ENCODE data around the gene FBLN1. TPM values are rescaled to one million over a fixed set of nuclear protein-coding genes. Genes with fewer than 3 reads are reported as not detected.

FBLN1 gene, protein sequence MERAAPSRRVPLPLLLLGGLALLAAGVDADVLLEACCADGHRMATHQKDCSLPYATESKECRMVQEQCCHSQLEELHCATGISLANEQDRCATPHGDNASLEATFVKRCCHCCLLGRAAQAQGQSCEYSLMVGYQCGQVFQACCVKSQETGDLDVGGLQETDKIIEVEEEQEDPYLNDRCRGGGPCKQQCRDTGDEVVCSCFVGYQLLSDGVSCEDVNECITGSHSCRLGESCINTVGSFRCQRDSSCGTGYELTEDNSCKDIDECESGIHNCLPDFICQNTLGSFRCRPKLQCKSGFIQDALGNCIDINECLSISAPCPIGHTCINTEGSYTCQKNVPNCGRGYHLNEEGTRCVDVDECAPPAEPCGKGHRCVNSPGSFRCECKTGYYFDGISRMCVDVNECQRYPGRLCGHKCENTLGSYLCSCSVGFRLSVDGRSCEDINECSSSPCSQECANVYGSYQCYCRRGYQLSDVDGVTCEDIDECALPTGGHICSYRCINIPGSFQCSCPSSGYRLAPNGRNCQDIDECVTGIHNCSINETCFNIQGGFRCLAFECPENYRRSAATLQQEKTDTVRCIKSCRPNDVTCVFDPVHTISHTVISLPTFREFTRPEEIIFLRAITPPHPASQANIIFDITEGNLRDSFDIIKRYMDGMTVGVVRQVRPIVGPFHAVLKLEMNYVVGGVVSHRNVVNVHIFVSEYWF
- total RNA-seq, result 100 to 1,000 TPM; 131 to 349 (median 293) TPM

DNA sequence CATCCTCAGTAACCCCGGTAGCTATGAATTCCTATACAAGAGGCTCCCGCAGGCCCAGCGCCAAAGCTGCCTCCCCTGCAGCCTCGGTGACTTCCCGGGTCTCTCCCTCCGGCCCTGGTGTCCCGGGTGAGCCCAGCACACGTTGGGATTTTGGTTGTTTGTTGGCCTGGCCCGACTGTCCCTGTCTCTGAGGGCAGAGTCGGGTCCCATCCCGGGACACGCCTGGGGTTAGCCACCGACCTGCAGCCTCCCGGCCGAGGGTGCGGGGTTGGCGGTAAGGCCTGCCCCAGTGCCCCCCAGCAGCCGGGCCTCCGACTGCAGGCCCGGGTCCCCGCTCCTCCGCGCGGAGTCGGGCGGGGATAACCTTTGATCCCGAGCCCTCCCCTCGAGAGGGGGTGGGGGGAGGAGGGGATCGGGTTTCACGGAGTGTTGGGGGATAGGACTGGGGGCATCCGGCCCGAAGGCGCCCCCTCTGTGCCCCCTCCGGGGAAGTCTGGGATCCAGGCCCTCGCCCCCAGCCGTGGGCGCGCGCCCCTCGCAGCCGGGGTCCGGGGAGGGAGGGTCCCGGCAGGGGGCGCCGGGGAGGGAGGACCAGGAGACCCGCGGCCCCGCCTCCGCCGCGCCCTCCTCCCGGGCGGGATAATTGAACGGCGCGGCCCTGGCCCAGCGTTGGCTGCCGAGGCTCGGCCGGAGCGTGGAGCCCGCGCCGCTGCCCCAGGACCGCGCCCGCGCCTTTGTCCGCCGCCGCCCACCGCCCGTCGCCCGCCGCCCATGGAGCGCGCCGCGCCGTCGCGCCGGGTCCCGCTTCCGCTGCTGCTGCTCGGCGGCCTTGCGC is at the start of gene FBLN1:
Gene FBLN1, plus strand, starts transcription at position 669 of the 835 bp plus-strand sequence. Its CDS starts 103 bp downstream, at position 772.
- ATAC-seq (ENCODE audit: low FRiP score) (peak; percentile 42), DNase-seq (ENCODE audit: low spot score) (no peak)
- TF ChIP-seq, protein P1, sequence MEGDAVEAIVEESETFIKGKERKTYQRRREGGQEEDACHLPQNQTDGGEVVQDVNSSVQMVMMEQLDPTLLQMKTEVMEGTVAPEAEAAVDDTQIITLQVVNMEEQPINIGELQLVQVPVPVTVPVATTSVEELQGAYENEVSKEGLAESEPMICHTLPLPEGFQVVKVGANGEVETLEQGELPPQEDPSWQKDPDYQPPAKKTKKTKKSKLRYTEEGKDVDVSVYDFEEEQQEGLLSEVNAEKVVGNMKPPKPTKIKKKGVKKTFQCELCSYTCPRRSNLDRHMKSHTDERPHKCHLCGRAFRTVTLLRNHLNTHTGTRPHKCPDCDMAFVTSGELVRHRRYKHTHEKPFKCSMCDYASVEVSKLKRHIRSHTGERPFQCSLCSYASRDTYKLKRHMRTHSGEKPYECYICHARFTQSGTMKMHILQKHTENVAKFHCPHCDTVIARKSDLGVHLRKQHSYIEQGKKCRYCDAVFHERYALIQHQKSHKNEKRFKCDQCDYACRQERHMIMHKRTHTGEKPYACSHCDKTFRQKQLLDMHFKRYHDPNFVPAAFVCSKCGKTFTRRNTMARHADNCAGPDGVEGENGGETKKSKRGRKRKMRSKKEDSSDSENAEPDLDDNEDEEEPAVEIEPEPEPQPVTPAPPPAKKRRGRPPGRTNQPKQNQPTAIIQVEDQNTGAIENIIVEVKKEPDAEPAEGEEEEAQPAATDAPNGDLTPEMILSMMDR (IDR thresholded peaks at IDR 0.05), result no peak

DNA sequence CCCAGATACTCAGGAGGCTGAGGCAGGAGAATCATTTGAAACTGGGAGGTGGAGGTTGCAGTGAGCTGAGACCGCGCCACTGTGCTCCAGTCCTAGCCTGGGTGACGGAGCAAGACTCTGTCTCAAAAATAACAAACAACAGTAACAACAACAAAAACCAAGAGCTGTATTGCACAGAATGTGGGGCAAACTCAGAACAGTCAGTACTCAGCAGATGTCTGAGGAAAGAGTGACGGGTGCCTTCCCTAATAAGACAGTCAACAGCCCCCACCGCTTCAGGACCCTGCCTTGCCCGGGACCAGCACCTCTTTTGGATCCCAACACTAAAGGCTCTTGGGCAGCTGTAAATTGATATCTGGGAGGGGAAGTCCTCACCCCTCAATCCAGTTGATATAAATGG is 48.9 kb upstream of the FBLN1 start:
- ATAC-seq (ENCODE audit: low FRiP score) (no peak), DNase-seq (ENCODE audit: low spot score) (no peak)
- TF ChIP-seq, protein P1 (IDR thresholded peaks at IDR 0.05), result no peak

DNA sequence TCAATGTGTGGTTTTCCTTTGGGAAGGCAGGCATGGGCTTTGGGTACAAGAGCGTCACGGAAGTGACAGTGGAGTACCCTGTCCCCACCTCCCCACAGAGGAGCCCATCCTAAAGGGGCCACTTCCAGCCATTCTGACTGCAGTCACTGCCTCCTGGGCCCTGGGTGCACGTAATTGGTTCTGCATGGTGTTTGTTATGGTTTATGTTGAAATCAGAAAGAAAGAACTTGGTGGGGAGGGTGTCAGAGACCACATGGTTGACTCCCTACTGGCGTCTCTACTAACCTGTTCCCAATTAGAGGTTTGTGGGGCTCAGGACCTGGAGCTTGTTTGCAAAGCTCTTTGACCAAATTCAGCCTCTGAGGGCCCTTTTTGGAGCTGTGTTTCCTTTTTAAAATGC is 48.4 kb upstream of the FBLN1 start:
- DNase-seq (ENCODE audit: low spot score) (no peak), ATAC-seq (ENCODE audit: low FRiP score) (no peak)
- TF ChIP-seq, protein P1 (IDR thresholded peaks at IDR 0.05), result no peak

DNA sequence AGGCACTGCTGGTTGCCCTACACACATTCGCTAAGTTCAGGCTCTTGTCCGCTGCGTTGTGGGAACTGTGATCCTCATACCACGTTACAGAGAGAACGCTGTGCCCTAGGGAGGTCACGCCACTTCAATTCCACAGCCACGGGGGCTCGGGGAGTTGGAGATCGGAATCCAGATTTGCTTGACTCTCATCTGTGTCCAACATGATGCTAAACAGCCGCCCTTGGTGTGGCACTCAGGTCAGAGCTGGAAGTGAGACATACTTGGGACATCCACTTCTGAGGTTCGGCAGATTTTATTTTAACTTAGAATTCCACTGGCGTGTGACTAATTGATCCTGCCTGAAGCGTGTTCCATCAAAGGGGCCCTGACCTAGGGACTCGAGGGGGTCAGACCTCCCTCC is 47.5 kb upstream of the FBLN1 start:
- TF ChIP-seq, protein P1 (IDR thresholded peaks at IDR 0.05), result no peak
- DNase-seq (ENCODE audit: low spot score) (no peak), ATAC-seq (ENCODE audit: low FRiP score) (no peak)

DNA sequence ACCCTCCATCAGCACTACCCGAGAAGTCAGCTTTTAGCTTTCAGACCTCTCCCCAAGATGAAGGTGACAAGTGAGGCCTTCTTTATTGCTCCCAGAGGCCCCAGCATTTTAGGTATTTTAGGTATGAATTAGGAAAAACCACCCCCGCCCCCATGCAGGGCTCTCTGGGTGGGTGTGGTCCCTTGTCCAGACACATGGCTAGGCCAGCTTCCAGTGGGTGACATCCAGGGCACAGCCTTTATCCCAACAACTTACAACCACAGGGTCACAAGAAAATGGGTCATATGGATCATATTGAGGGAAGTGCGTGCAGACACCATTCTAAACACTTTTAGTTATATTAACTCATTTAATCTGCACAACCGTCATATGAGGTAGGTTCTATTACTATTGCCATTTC is 47.1 kb upstream of the FBLN1 start:
- TF ChIP-seq, protein P1 (IDR thresholded peaks at IDR 0.05), result no peak
- ATAC-seq (ENCODE audit: low FRiP score) (no peak), DNase-seq (ENCODE audit: low spot score) (no peak)

DNA sequence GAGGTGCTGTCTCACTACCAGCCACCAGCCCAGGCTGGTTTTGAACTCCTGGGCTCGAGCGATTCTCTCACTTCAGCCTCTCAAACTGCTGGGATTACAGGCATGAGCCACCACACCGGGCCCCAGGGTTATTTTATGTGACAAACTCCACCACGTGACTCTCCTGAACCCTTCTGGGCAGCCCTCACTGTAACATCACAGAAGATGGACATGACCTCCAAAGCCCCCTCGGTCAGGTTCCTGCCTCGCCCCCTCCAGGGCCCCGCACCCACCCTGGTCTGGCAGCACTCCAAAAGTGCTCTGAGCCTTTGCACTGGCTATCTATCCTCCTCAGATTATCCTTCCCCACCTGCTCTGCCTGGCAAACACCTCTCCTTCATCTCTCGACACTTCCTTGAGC is 45.9 kb upstream of the FBLN1 start:
- DNase-seq (ENCODE audit: low spot score) (no peak), ATAC-seq (ENCODE audit: low FRiP score) (no peak)
- TF ChIP-seq, protein P1 (IDR thresholded peaks at IDR 0.05), result no peak
